Measurements from ENCODE around the gene SLC8A1. TPM values are rescaled to one million over a fixed set of nuclear protein-coding genes. Genes with fewer than 3 reads are reported as not detected.

Gene SLC8A1
- total RNA-seq, 2 experiments from 2014 or later = 1.9 to 2.3 TPM

DNA sequence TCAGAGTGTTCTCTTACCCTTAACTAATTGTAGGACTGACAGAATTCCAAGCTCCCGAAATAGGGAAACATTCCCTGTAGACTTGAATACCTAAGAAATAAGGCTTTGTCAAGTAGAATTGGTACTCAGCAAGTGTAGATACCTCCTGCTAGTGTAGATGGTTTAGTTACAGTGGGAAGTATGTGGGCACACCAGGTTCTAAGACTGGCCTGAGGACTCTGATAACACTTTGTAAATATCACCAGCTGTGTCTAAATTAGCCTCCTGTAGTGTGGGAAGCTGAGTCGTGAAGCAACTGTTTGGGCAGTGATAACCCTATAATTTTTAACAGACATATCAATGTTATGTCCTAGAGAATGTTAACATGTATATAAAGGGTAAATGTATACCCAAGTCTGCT is 304.5 kb downstream of the SLC8A1 start:
- ATAC-seq = no peak
- ChIA-PET CTCF (interaction anchor here (1.0 kb wide), 1 partner anchor 15 kb away, joined by 3 read pairs; no protein-coding TSS in a partner anchor), POLR2A (no interaction called here)
- intact Hi-C loops (cut with DNase I, micrococcal nuclease) = no loop called here
- no peaks in the 10 kb centered on the region for H3K9me3 Mint-ChIP-seq (ENCODE audit: low read depth)
- no peaks in the 10 kb centered on the region for H3K4me1 Mint-ChIP-seq
- no peak for DNase-seq
- H3K36me3 Mint-ChIP-seq (ENCODE audit: low read depth) = no peaks in the 10 kb centered on the region
- no peak overlapping the region for H3K27ac Mint-ChIP-seq
- peaks cover 3% of the 10 kb centered on the region for H3K27me3 Mint-ChIP-seq
- H3K4me3 Mint-ChIP-seq = no peak overlapping the region

GRCh38 chr2:40144022-40144421 is 307.9 kb downstream of the SLC8A1 start:
- Mint-ChIP-seq H3K27me3 (no peaks in the 10 kb centered on the region), H3K27ac (no peak overlapping the region), H3K4me3 (no peak overlapping the region), H3K9me3 (ENCODE audit: low read depth) (no peaks in the 10 kb centered on the region), H3K36me3 (ENCODE audit: low read depth) (no peaks in the 10 kb centered on the region), H3K4me1 (no peaks in the 10 kb centered on the region)
- intact Hi-C loops (cut with DNase I, micrococcal nuclease) = no loop called here
- DNase-seq = no peak
- ChIA-PET POLR2A (no interaction called here), CTCF (no interaction called here)
- ATAC-seq = no peak

DNA sequence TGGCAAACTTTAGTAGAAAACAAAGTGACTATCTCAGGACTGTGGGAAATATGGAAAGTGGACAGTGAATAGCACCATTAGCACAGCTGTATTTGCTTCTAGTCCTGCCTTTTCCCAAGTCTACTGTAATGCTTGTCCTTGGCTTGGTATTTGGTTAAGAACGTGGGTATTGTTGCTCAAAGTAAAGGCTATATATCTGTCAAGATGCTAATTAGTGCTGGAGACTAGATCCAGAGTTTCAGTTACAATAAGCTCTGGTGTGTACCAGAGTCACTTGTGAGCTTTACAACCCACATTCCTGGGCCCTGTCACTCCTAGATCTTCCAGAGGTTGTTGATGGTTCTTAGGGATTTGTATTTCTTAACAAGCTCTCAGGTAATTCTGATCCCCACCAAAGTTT is 313.6 kb downstream of the SLC8A1 start:
- ATAC-seq = no peak
- no peaks in the 10 kb centered on the region for H3K9me3 Mint-ChIP-seq (ENCODE audit: low read depth)
- no peak for DNase-seq
- no peak overlapping the region for H3K27ac Mint-ChIP-seq
- H3K27me3 Mint-ChIP-seq = no peaks in the 10 kb centered on the region
- intact Hi-C loops (cut with DNase I, micrococcal nuclease) = no loop called here
- ChIA-PET POLR2A (no interaction called here), CTCF (no interaction called here)
- no peak overlapping the region for H3K4me3 Mint-ChIP-seq
- H3K36me3 Mint-ChIP-seq (ENCODE audit: low read depth) = no peaks in the 10 kb centered on the region
- H3K4me1 Mint-ChIP-seq = no peaks in the 10 kb centered on the region

DNA sequence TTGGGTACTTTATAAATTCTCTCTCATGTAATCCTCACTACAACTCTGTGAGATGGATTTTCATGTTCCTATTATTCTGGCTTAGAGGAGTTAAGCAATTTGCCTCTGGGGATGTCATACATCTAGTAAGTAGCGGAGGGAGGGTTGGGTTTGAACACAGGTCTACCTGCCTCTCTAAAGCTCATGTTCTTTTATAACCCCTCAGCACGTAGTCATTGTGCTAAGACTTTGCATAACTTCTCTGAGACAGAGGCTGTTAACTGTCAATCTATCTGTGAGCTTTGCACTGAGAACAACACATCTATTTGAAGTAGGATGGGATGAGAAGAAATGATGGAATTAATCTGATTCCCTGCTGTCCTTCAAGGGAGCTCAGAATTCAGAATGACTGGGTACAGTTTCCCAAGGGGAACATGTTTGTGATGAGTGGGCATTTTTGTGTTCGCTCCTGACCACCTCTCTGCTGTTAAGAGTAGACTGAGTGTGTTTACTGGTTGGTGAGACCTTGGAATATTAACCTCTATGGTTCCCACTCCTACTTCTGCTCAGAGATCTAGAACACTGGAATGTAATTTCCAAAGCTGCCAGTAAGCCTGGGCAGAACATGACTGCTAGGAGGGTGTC is 320.7 kb downstream of the SLC8A1 start:
- ATAC-seq (no peak), DNase-seq (no peak)
- ChIA-PET POLR2A (no interaction called here), CTCF (interaction anchor here (1.8 kb wide), 1 partner anchor 16 kb away, joined by 5 read pairs; no protein-coding TSS in a partner anchor)
- H3K27me3 Mint-ChIP-seq = no peaks in the 10 kb centered on the region
- no peak overlapping the region for H3K27ac Mint-ChIP-seq
- H3K4me3 Mint-ChIP-seq = no peak overlapping the region
- no peaks in the 10 kb centered on the region for H3K36me3 Mint-ChIP-seq (ENCODE audit: low read depth)
- H3K9me3 Mint-ChIP-seq (ENCODE audit: low read depth) = no peaks in the 10 kb centered on the region
- intact Hi-C loops (cut with DNase I, micrococcal nuclease) = no loop called here
- peaks cover 2% of the 10 kb centered on the region for H3K4me1 Mint-ChIP-seq

- H3K27ac Mint-ChIP-seq = no peak overlapping the region
- intact Hi-C loops (cut with DNase I, micrococcal nuclease) = no loop called here
- CTCF ChIA-PET = interaction anchor here (0.6 to 1.8 kb wide), 2 partner anchors 15 to 136 kb away, joined by 3 to 5 read pairs; no protein-coding TSS in a partner anchor
- ATAC-seq (no peak), DNase-seq (no peak)
- H3K9me3 Mint-ChIP-seq (ENCODE audit: low read depth) = no peaks in the 10 kb centered on the region
- peaks cover 2% of the 10 kb centered on the region for H3K4me1 Mint-ChIP-seq
- POLR2A ChIA-PET = no interaction called here
- H3K4me3 Mint-ChIP-seq = no peak overlapping the region
- no peaks in the 10 kb centered on the region for H3K36me3 Mint-ChIP-seq (ENCODE audit: low read depth)
- H3K27me3 Mint-ChIP-seq = no peaks in the 10 kb centered on the region
These were observed 321.5 kb downstream of the SLC8A1 start for GRCh38 chr2:40130251-40130994.

DNA sequence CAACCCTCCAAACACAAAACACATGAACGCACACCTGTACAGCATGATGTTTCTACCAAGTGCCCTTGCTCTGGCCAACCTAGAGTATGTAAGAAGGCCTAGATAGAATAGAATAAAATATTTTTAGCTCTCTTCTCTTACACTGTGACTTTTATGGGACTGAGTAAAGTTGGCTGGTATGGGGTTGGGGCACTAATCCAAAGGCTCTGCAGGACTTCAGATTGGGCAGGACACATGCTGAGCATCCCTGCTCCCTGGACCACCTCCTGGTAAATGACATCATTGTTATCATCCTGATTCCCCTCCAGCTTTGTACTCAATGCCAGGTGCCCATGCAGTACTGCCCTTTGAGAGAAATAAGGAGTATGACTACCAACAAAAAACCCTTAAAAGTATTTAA is 322.2 kb downstream of the SLC8A1 start:
- Mint-ChIP-seq H3K9me3 (ENCODE audit: low read depth) (no peaks in the 10 kb centered on the region), H3K27me3 (no peaks in the 10 kb centered on the region), H3K4me3 (no peak overlapping the region), H3K4me1 (peaks cover 2% of the 10 kb centered on the region), H3K36me3 (ENCODE audit: low read depth) (no peaks in the 10 kb centered on the region), H3K27ac (no peak overlapping the region)
- ChIA-PET CTCF (interaction anchor here (0.6 to 1.8 kb wide), 2 partner anchors 14 to 137 kb away, joined by 3 to 5 read pairs; no protein-coding TSS in a partner anchor), POLR2A (no interaction called here)
- DNase-seq (no peak), ATAC-seq (no peak)
- intact Hi-C loops (cut with DNase I, micrococcal nuclease) = no loop called here

GRCh38 chr2:40128796-40129195 is 323.1 kb downstream of the SLC8A1 start:
- Mint-ChIP-seq H3K4me3 (no peak overlapping the region), H3K9me3 (ENCODE audit: low read depth) (no peaks in the 10 kb centered on the region)

GRCh38 chr2:40127890-40128557 is 323.9 kb downstream of the SLC8A1 start:
- H3K27me3 Mint-ChIP-seq = no peaks in the 10 kb centered on the region
- no peak overlapping the region for H3K27ac Mint-ChIP-seq
- peaks cover 2% of the 10 kb centered on the region for H3K4me1 Mint-ChIP-seq
- CTCF ChIA-PET = interaction anchor here (0.5 kb wide), 1 partner anchor 1426 kb away, joined by 3 read pairs; no protein-coding TSS in a partner anchor
- POLR2A ChIA-PET = interaction anchor here (0.6 kb wide), 1 partner anchor 715 kb away, joined by 3 read pairs; no protein-coding TSS in a partner anchor
- no peaks in the 10 kb centered on the region for H3K36me3 Mint-ChIP-seq (ENCODE audit: low read depth)
- ATAC-seq = no peak
- DNase-seq = no peak
- no peak overlapping the region for H3K4me3 Mint-ChIP-seq
- intact Hi-C loops (cut with DNase I, micrococcal nuclease) = no loop called here
- no peaks in the 10 kb centered on the region for H3K9me3 Mint-ChIP-seq (ENCODE audit: low read depth)

More at GRCh38 chr2:40128796-40129195, 323.1 kb downstream of the SLC8A1 start:
- H3K27me3 Mint-ChIP-seq = no peaks in the 10 kb centered on the region
- intact Hi-C loops (cut with DNase I, micrococcal nuclease) = no loop called here
- H3K36me3 Mint-ChIP-seq (ENCODE audit: low read depth) = no peaks in the 10 kb centered on the region
- ATAC-seq = no peak
- no peak for DNase-seq
- no peak overlapping the region for H3K27ac Mint-ChIP-seq
- POLR2A ChIA-PET = no interaction called here
- CTCF ChIA-PET = no interaction called here
- peaks cover 2% of the 10 kb centered on the region for H3K4me1 Mint-ChIP-seq

- Mint-ChIP-seq H3K9me3 (ENCODE audit: low read depth) (no peaks in the 10 kb centered on the region), H3K36me3 (ENCODE audit: low read depth) (no peaks in the 10 kb centered on the region), H3K27ac (no peak overlapping the region), H3K27me3 (no peaks in the 10 kb centered on the region), H3K4me1 (peaks cover 2% of the 10 kb centered on the region), H3K4me3 (no peak overlapping the region)
- intact Hi-C loops (cut with DNase I, micrococcal nuclease) = no loop called here
- DNase-seq (no peak), ATAC-seq (no peak)
- CTCF ChIA-PET = no interaction called here
- POLR2A ChIA-PET = no interaction called here
These were observed 324.7 kb downstream of the SLC8A1 start for GRCh38 chr2:40127146-40127545.

GRCh38 chr2:40126006-40126405 is 325.9 kb downstream of the SLC8A1 start:
- no peak for ATAC-seq

DNA sequence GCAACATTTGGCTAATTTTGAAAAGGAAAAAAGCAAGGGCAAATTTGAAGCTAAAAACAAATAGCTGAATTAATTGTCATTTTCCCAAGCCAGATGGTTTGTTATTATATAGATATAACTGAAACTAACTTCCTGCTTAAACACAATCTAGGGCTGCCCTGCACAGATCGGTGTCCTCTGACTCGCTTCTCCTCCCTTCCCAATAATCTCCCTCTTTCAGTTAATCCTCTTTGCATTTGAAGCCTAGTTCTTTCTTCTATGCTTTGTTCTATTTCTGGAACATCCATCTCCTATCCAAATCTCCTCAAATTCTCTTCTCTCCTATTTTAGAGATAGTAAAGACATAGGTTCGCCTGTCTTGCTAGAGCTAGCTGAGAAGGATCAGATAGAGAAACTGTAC is 328.1 kb downstream of the SLC8A1 start:
- Mint-ChIP-seq H3K27ac (no peak overlapping the region), H3K27me3 (no peaks in the 10 kb centered on the region), H3K9me3 (ENCODE audit: low read depth) (no peaks in the 10 kb centered on the region), H3K4me1 (peaks cover 2% of the 10 kb centered on the region), H3K4me3 (no peak overlapping the region), H3K36me3 (ENCODE audit: low read depth) (no peaks in the 10 kb centered on the region)
- DNase-seq = no peak
- intact Hi-C loops (cut with DNase I, micrococcal nuclease) = no loop called here
- no peak for ATAC-seq
- ChIA-PET CTCF (no interaction called here), POLR2A (no interaction called here)

More at GRCh38 chr2:40126006-40126405, 325.9 kb downstream of the SLC8A1 start:
- intact Hi-C loops (cut with DNase I, micrococcal nuclease) = no loop called here
- H3K27me3 Mint-ChIP-seq = no peaks in the 10 kb centered on the region
- ChIA-PET CTCF (interaction anchor here (0.7 kb wide), 1 partner anchor 152 kb away, joined by 3 read pairs; no protein-coding TSS in a partner anchor), POLR2A (interaction anchor here (0.5 kb wide), 1 partner anchor 1080 kb away, joined by 3 read pairs; no protein-coding TSS in a partner anchor)
- H3K27ac Mint-ChIP-seq = no peak overlapping the region
- H3K4me1 Mint-ChIP-seq = peaks cover 2% of the 10 kb centered on the region
- no peak for DNase-seq
- no peak overlapping the region for H3K4me3 Mint-ChIP-seq
- H3K9me3 Mint-ChIP-seq (ENCODE audit: low read depth) = no peaks in the 10 kb centered on the region
- no peaks in the 10 kb centered on the region for H3K36me3 Mint-ChIP-seq (ENCODE audit: low read depth)

All from activated CD4-positive, alpha-beta T cell treated with anti-CD3 and anti-CD28 coated beads for 36 hours (primary cell).